ENCODE results near the gene TOX2.

TOX2 gene

DNA sequence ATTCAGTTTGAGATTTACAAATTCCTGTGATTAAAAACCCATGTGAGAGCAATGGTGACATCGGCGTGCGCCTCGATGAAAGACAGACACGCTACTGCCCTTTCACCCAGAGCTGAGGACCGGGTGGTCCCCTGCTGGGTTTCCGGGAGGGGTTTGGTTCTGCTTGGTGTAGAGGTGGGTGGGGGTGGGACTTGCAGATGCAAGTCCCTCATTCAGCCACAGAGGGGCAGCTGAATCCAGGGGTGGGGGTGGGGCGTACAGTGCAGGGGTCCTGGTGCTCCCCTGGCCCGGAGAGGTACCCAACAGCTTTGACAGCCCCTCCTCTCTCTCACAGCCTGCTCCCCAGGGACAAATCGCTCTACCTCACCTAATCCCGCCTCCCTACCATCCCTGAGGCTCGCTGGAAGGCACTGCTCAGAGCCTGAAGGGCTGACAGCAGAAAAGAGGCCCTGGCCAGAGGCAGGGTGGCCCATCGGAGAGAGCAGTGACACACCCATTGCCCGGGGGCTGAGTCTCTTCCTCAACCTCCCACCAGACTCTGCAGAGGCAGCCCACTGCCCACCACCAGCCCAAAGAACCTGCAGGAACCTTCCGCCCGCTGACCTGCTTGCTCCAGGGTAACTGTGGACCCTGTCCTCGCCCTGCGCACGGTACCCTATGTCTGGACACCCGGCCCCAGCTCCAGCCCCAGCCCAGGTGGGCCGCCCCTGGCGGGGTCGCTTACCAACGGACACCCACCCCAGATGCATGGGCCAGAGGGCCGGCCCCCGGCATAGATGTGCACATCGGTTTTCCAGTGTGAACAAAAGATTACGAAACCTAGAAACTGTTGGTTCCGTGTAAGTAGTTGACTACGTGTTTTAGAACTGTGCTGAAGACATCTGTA, 153.9 kb downstream of the TOX2 start:
- DNase-seq, result no peak

DNA sequence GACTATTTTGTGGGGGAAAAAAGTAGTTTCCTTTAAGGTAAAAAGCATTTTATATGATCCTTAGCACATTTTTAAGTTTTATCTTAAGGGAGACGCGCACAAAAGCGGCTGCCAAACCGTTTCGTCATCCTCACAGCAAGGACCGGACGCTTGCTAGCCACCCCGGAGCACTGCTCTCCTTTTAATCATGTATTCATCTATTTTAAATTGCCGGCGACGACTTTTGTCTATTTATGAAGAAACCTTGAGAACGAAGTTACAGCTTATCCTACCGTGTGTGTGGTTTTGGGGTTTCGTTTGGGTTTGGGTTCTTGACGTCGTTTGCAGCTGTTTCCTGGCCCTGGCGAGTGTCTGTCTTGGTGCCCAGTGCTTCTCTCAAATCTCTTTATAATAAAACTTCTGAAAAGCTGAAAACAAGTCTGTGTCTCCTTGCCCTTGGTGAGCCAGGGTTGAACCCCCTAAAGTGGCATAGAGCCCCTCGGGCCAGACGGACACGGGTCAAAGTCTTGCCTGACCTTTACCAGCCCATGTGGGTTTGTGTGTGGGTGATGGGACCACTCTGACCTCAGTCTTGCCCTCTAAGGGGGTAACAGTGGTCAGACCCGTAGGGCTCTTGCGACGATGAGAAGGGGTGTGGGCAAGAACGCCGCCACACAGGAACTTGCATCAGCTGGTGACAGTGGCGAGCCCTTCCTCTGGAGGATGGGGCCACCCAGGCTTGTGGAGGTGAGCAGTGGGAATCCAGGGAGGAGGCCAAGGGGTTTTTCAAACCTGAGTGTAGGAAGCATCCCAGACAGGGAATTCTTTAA, 154.8 kb downstream of the TOX2 start:
- peak; percentile 75 for DNase-seq

DNA sequence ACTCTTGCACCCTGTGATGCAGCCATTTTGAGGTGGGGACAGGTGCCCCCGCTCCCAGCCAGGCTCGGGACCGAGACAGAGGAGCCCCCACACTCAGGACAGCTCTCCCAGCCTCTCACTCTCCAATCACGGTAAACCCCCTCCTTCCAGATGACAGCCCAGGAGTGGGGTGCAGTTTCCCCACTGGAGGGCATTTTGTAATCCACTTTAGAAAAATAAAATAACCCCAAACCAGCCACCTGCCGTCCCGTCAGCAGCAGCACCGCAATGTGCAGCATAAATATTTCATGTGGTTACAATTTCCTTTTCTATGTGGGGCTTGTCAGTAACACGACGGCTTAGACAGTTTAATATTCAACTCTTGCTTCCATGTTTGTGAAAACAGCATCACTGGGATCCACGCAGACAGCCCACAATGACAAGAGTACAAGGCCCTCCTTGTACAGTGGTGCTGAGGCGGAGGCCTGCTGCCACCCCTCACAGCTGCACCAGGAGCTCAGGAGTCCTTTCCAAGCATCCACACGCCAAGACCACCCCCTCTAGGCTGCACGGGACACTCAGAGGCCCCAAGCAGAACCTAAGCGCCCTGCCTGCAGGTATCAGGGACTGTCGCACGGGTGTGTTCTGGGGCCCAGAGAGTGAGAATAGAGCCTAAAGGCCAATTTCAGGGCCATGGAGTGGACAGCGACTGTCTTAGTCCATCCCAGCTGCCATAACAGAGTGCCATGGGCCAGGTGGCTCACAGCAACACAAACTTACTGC, 155.7 kb downstream of the TOX2 start:
- peak; percentile 65 for DNase-seq

DNA sequence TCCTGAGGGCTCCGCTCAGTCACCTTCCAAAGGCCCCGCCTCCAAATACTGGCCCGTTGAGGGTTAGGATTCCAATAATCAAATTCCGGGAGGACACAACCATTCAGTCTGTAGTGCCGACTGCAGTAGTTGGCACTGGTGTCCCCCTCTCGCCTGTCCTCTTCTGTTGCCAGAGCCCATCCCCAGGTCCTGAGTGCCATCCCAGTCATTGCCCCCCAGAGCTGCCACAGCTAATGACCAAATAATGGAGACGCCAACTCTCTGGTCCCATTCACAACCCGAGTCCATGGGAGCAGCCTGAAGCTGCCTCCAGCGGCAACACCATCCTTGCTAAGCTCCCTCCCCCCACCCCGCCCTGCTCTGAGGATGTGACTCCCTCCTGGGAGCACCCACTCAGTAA, 156.4 kb downstream of the TOX2 start:
- DNase-seq, result no peak

DNA sequence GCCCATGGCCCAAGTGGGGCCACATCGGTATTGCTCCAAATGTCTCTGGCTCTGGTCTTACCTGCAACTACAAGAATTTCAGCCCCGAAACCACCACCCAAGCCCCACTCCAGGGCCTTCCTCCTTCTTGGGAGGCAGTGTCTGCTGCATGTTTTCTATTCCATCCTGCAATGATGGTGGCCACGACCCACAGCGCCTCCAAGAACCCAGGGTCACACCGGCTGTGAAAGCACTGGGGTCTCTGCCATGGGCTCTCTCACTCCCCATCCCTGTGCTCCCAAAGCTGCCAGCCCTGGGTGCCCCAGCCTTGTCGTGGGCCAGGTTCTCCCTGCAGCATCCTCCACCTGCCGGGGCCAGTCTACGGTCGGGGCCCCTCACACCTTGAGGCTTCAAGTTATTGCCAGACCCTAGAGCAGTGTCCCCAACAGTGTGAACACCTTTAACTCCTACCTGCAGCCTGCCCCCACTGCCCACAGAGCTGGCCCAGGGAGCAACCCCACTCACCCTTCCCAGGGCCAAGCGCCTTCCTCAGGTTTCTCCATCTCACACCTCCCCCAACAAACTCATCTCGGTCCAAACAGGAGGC, 157.0 kb downstream of the TOX2 start:
- DNase-seq, result no peak

DNA sequence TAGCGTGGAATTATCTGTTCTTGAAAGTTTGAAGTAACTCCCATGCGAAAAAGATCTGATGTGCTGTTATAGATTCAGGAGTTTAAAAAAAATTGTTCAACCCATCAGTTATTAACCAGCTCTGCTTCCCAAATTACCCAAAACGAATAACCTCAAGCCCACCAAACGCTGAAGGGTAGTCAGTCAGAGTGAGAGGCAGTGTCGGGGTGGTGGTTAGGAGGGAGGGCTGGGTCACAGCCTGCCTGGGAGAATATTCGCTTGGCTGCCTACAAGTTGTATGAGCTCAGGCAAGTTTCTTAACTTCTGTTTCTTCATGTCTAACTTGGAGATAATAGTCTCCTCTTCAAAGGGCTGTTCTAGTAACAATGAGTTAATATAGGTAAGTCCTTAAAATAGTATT, 157.7 kb downstream of the TOX2 start:
- no peak for DNase-seq

DNA sequence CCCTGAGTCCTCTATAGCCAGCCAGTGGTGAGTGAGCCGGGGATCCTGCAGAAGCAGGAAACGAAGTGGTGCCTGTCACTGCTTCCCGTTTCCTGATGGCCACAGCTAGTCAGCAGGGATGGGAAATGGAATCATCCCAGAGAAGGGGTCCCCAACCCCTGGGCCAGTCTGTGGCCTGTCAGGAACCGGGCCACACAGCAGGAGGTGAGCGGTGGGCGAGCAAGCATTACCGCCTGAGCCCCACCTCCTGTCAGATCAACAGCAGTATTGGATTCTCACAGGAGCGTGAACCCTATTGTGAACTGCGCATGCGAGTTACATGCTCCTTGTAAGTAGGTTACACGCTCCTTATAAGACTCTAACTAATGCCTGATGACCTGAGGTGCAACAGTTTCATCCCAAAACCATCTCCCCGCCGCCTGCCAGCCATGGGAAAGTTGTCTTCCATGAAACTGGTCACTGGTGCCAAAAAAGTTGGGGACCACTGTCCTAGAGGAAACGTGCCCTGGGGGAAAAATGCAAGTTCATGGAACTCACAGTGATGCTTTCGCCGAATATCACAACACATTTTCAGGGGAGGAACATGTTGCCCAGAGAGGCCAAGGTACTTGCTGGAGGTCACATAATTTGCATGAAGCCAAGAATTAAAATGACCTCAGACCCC, 158.5 kb downstream of the TOX2 start:
- DNase-seq, result no peak

DNA sequence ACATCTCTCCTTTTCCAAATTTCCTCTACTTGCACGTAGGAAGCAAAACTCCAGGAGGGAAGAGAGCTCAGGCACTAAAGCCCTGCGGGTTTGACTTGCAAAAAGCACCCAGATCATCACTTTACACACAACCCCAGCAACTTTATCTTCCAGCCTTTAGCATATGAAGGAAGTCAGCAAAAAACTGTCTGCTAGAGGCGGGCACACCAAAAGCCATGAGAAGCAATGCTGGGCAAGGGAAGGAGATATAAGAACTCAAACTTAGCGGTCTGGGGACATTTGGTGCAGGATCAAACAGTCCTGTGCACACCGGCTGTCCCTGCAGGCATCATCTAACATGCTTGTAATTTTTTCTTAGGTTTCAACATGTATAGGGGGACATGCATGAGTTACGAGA, 159.0 kb downstream of the TOX2 start:
- DNase-seq, result no peak

DNA sequence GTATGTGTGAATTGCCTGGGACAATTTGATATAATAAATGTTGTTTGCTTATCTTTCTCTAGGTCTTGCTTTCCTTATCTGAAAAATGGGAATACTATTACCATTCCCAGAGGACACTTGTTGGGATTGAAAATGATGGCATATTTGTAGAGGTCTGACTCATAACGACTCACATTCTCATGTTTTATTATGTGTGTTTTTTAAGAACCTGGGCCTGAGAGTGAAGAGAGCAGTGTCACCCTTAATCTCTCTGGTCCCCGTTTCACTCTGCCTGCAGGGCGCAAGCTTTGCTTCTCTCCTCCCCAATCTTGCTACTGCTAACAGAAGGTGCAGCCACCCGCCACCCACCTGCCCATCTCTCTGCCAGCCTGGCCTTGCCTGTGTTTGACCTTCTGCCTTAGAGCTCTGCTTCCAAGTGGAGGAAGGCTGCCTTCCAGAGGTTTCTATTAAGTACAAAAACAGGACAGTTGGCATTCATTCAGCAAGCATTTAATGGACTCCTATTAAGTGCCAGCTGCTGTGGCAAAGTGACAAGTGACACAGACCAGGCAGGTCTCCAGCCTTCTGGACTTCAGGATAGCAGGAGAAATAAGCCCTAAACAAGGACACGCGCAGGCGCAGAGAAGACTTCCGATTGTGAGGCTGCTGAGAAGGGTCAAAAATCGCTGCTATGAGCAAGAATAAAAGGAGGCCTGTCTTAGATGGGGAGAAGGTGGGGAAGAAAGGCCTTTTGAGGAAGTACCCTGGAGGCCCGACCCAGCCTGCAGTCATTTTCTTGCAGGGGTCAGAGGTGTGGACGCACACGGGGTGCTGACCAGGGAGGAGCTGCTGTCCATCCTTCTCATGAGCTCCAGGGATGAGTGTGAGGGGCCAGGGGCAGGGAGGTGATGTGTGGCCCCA, 159.8 kb downstream of the TOX2 start:
- no peak for DNase-seq

DNA sequence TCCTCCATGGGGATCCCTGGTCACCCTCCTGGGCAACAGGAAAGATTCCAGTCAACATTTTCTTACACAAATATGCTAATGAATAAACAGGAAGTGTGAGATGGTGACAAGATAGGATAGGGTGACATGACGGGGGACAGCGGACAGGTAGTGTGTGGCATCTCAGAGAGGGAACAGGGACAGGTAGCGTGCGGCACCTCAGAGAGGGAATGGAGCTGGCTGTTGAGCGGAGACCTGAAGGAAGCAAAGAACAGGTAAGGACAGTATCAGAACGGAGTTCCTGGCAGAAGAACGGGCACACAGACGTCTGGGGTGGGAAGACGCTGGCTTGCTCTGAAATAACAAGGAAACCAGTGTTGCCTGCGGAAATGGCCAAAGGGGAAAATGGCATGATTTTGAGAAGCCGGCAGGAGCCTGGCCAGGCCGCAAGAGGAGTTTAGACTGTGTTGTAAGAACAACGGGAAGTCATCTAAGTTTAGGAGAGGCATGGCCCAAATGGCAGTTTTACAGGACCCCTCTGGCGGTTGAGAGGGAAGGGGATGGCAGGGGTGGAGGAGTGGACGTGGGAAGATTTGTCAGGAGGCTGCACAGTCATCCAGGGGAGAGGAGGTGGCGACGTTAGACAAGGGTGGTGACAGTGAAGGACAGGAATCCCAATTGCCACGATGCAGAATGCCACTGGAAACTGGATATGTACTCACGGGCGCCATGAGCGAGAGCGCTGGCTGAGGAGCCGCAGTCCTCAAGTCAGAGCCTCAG, 160.7 kb downstream of the TOX2 start:
- DNase-seq, result no peak

DNA sequence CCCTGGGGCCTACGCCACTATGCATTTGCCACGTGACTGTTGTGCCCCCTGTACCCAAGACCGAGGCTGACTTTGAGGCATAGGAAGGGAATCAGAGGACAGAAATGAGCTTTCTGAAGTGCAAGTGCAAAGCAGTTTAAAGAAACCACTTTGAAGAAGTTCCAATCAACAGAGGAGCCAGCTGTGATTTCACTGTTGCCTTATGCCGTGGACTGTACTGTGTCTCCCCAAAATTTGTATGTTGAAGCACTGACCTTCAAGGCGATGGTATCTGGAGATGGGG, 161.2 kb downstream of the TOX2 start:
- DNase-seq, result no peak

DNA sequence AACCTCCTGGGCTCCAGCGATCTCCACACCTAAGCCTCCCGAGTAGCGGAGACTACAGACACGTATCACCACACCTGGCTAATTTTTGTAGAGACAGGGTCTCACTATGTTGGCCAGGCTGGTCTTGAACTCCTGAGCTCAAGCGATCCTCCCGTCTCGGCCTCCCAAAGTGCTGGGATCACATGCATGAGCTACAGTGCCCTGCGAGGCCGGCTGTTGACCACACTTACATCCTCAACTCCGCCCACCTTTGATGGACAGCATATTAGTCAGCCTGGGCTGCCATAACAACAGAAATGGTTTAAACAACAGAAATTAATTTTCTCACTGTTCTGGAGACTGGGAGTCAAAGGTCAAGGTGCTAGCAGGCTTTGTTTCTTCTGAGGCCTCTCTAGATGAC, 164.6 kb downstream of the TOX2 start:
- DNase-seq, result no peak

DNA sequence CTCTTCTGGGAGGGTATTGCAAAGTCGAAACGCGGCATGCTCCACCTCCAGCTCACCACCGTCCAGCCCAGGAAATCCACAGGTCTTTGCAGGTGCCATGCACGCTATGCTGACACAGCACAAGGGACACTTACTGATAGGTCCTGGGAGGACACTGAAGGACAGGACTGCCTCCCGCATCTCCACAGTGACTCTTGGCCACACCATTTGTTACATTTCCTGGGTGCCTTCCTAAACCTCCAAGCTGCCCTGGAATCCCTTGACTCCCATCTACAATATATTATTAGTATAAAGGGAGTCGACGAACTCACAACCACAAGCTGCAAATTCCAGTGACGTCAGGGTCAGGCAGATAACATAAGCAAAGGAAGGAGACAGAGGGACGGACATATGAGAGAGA, 165.4 kb downstream of the TOX2 start:
- no peak for DNase-seq

DNA sequence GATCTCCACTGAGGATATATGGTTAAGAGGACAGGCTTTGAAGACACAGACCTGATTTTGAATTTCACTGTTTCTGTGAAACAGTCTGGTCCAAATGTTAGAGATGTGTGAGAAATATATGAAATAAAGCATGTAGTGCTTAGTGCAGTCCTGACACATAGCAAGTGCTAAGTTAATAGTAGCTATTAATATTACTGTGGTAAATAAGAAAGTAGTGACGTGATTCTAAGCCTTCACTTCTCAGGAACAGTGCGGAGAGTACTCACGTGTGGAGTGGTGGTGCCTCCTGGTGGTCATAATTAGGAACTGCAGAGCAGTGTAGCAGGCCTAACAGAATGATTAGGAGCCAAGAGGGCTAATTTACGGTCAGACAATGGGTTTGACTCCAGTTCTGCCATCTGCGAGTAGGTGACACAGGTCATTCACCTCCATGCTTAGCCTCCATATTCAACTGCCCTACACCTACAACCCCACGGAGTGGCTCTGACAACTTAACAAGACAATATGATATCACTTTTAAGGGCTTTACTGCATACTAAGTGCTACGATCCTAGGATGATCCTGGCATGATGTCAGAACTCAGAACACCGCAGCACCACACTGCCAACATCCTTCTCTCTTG, 166.1 kb downstream of the TOX2 start:
- DNase-seq, result peak; percentile 81

DNA sequence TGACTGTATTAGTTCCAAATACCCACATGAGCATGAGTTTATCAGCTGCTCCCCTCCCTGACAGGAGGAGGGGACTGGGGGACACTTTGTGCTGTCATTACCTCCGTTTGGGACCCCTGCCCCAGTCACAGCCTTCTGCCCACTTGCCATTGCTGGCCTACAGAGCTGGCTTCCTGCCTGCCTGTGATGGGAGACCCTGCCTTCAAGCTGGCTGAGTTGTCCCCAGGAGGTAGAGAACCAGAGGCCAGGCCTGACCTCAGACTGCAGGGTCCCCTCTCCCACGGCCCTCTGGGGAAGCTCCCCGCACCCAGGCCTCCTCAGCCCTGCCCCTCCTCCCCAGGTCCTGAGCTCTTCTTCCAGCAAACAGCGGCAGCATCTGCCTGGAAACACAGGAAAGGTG, 166.8 kb downstream of the TOX2 start:
- no peak for DNase-seq

DNA sequence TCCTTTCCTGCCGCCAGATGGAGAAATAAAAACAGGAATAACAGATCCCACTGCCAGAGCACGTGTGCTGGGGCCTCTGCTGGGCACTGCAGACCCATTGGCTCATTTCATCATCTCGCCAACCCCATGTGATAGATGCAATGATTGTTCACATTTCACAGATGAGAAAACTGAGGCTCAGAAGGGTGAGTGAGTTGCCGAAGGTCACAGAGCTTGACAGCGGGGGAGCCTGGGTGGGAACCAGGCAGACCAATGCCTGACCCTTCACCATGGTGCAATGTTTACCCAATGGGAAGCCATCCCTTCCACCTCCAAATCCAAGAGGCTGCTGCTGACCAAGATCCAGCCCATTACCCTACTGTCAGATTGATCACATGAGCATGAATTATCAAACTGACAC, 167.2 kb downstream of the TOX2 start:
- no peak for DNase-seq

DNA sequence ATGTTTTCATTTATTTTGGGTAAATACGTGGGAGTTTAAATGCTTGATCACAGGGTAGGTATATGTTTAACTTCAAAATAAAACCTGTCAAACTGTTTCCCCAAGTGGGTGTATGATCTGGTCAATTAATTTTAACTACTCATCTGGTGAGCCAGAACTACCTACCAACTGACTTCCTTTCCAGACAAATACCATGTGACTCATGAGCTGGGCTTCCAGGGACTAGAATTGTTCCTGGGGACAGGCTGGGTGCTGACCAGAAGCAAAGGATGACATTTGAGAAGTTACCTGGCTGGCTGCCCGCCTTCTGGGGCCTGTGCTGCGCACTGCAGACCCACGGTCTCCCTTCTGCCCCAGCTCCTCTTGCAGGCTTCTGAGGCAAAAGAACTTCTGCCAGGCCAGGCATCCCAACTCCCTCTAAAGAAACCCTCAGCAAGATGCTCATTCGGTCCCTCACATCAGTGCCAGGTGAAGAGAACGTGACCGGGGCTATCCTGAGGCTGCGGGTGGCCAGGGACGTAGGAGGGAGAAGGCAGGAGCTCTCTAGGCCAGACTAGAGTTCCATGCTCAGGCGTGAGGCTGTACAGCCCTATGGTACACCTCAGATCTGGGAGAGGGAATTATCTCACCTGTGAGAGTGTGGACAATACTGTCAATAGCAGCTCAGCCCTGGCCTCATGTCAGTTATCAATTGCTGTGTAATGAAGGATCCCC, 168.7 kb downstream of the TOX2 start:
- no peak for DNase-seq

DNA sequence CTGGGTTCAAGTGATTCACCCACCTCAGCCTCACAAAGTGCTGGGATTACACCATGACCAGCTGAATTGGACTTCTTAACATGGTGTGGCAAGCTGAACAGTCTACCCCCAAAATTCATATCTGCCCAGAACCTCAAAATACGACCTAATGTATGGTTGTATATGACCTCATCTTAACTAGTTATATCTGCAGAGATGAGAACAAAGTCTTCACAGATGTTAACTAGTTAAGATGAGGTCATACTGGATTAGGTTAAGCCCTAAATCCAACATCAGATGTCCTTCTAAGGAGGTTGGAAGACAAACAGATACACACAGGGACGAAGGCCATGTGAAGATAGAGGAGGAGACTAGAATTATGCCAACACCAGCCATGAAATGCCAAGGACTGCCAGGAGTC, 169.8 kb downstream of the TOX2 start:
- no peak for DNase-seq

DNA sequence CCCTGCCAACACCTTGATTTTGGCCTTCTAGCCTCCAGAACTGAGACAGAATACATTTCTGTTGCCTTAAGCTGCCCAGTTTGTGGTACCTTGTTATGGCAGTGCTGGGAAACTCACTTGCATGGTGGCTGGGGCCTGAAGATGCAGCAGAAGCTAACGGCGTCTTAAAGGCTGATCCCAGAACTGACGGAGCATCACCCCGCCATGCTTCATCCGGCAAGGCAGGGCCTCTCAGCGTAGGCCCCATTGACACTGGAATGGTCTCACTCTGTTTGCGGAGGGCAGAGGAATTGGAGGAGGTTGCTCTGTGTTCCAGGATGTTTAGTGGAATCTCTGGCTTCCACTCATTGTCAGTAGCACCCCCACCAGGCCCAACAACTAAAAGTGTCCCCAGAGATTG, 170.2 kb downstream of the TOX2 start:
- no peak for DNase-seq

Measured in CD4-positive, alpha-beta T cell treated with Interleukin-21 for 1 hour (primary cell).